Upper lobe of left lung (tissue), 6 donors: ENCODE data around the gene PCNX3. TPM values are rescaled to one million over a fixed set of nuclear protein-coding genes. Genes with fewer than 3 reads are reported as not detected.

ENCODE experiments used
- ATAC-seq, 2 donors: fragments of 200-7000 bp; cut with Tn5 transposase; one replicate each; pipeline ENCODE4 v1.9.1; 2022; ENCODE audit warnings: mild to moderate bottlenecking in 2 of 2, moderate library complexity in 2 of 2; ENCODE audit not compliant: low FRiP score in 2 of 2
- DNase-seq, 2 donors: peaks; one replicate each; pipeline ENCODE4 v3.0.0-alpha.2; 2019 to 2020
- H3K27ac ChIP-seq, 4 donors: fragments of 200-600 bp; sonication (generic); one replicate each; pipeline ENCODE4 v1.5.1; 2016 to 2019
- H3K27me3 ChIP-seq, 4 donors: fragments of 200-600 bp; sonication (generic); one replicate each; pipeline ENCODE4 v1.5.1; 2017 to 2019
- H3K36me3 ChIP-seq, 4 donors: fragments of 200-600 bp; sonication (generic); one replicate each; pipeline ENCODE4 v1.5.1; 2016 to 2019
- H3K4me1 ChIP-seq, 4 donors: fragments of 200-600 bp; sonication (generic); one replicate each; pipeline ENCODE4 v1.5.1; 2018 to 2019
- H3K4me3 ChIP-seq, 4 donors: fragments of 200-600 bp; sonication (generic); one replicate each; pipeline ENCODE4 v1.5.1; 2017 to 2019; ENCODE audit warnings: mild to moderate bottlenecking in 2 of 4, moderate library complexity in 1 of 4
- H3K9me3 ChIP-seq, 4 donors: fragments of 200-600 bp; sonication (generic); one replicate each; pipeline ENCODE4 v1.5.1; 2018 to 2019
- CTCF ChIP-seq, 6 experiments: fragments of 450-650 bp in 4 of 6; fragments of 200-600 bp in 2 of 6; sonication (generic) in 2 of 6; IDR thresholded peaks; one replicate each; pipeline ENCODE4 v1.5.1; 2016 to 2019; ENCODE audit warnings: antibody characterized with exemption in 6 of 6
- EP300 ChIP-seq, 4 donors: sonication (generic); formaldehyde crosslinking; IDR thresholded peaks; one replicate each; pipeline ENCODE4 v1.5.1; 2017; ENCODE audit warnings: antibody characterized with exemption in 4 of 4, control low read depth in 2 of 4
- POLR2A ChIP-seq, 4 donors: fragments of 450-650 bp; IDR thresholded peaks; one replicate each; pipeline ENCODE4 v1.5.1; 2016 to 2017; ENCODE audit warnings: antibody characterized with exemption in 4 of 4, mild to moderate bottlenecking in 2 of 4
- POLR2AphosphoS5 ChIP-seq, 2 donors: sonication (generic); formaldehyde crosslinking; IDR thresholded peaks; one replicate each; pipeline ENCODE4 v1.5.1; 2017; ENCODE audit warnings: antibody characterized with exemption in 2 of 2
- WGBS, 2 donors: methylation state at CpG; one replicate each; pipeline ENCODE4 v1.1.5; 2017 to 2018; 5-methylcytosine and 5-hydroxymethylcytosine counted together
- total RNA-seq, 6 donors: library from RNA; depleted of rRNA in 4 of 6; stranded (reverse); fragments of >200 nt in 4 of 6; gene quantifications; one replicate each; pipeline versions ENCODE4 v1.1.0 to v1.2.1, GENCODE V29; 2016 to 2021
- donor health status: DM: no; HTN: no; CAD: no; lungs with moderate emphysema.
- donor health status: DM: no; HTN: yes; CAD: no; lungs with severe emphysema.

PCNX3 gene
- total RNA-seq, 6 donors from 2014 or later, result 26.7 to 63.9 (median 43.9) TPM

- peaks cover 36 to 81% (median 74%) of the 10 kb centered on the region in 4 donors for H3K36me3 ChIP-seq
- no peak for ATAC-seq
- H3K27ac ChIP-seq, result peak overlapping the region; percentile 93 to 98 (median 94)
- no peak overlapping the region for H3K4me3 ChIP-seq
- WGBS, 2 donors, result 92% methylated on average over 7 to 13 of the region's 14 CpGs
- TF ChIP-seq CTCF (IDR thresholded peaks at IDR 0.05) (no peak), POLR2A (IDR thresholded peaks at IDR 0.05) (no peak), EP300 (IDR thresholded peaks at IDR 0.05) (no peak), POLR2AphosphoS5 (IDR thresholded peaks at IDR 0.05) (no peak)
- H3K9me3 ChIP-seq, result no peaks in the 10 kb centered on the region
- peaks cover 39 to 54% (median 47%) of the 10 kb centered on the region in 4 donors for H3K4me1 ChIP-seq
- H3K27me3 ChIP-seq, result no peaks in the 10 kb centered on the region
- peak in 1 of 2 donors; percentile 56 for DNase-seq
Observed at GRCh38 chr11:65654375-65655349, 39.1 kb downstream of the PCNX3 start.

GRCh38 chr11:65655570-65656332, 40.2 kb downstream of the PCNX3 start:
- Histone ChIP-seq H3K4me1 (peaks cover 38 to 53% (median 49%) of the 10 kb centered on the region in 4 donors), H3K27ac (peak overlapping the region in 1 of 4 donors; percentile 98), H3K27me3 (no peaks in the 10 kb centered on the region), H3K9me3 (no peaks in the 10 kb centered on the region), H3K36me3 (peaks cover 29 to 81% (median 72%) of the 10 kb centered on the region in 4 donors), H3K4me3 (no peak overlapping the region)
- WGBS, 2 donors, result 83 to 84% methylated on average over 15 to 16 of the region's 16 CpGs
- no peak for TF ChIP-seq POLR2A (IDR thresholded peaks at IDR 0.05)
- no peak for TF ChIP-seq EP300 (IDR thresholded peaks at IDR 0.05)
- no peak for TF ChIP-seq POLR2AphosphoS5 (IDR thresholded peaks at IDR 0.05)
- TF ChIP-seq CTCF (IDR thresholded peaks at IDR 0.05), result no peak
- DNase-seq (peak in 1 of 2 donors; percentile 36), ATAC-seq (no peak)

GRCh38 chr11:65657426-65657825, 41.9 kb downstream of the PCNX3 start:
- H3K27ac ChIP-seq, result no peak overlapping the region

More at GRCh38 chr11:65657426-65657825, 41.9 kb downstream of the PCNX3 start:
- ATAC-seq (no peak), DNase-seq (no peak)
- TF ChIP-seq CTCF (IDR thresholded peaks at IDR 0.05), result no peak
- TF ChIP-seq EP300 (IDR thresholded peaks at IDR 0.05), result no peak
- no peak for TF ChIP-seq POLR2A (IDR thresholded peaks at IDR 0.05)
- peaks cover 32 to 81% (median 67%) of the 10 kb centered on the region in 4 donors for H3K36me3 ChIP-seq
- WGBS, 2 donors, result 89 to 90% methylated on average over 7 of the region's 7 CpGs
- no peak overlapping the region for H3K4me3 ChIP-seq
- H3K9me3 ChIP-seq, result no peaks in the 10 kb centered on the region
- peaks cover 34 to 52% (median 46%) of the 10 kb centered on the region in 4 donors for H3K4me1 ChIP-seq
- H3K27me3 ChIP-seq, result no peaks in the 10 kb centered on the region
